NCI-H2081 (cell line): Measurements from ENCODE around the gene VEGFA.

Experiments
- DNase-seq, 2 experiments: peaks; one replicate each; lab custom pipeline; 2025; lab: John Stamatoyannopoulos, UW

The VEGFA gene

GRCh38 chr6:43759136-43759906 is 10.7 kb upstream of the VEGFA start:
- DNase-seq: no peak

- no peak for DNase-seq
Observed at GRCh38 chr6:43759907-43760206, 10.2 kb upstream of the VEGFA start.

- no peak for DNase-seq
Observed at GRCh38 chr6:43760210-43761168, 9.5 kb upstream of the VEGFA start.

- DNase-seq: peak in 1 of 2 experiments; percentile 46
Observed at GRCh38 chr6:43761666-43762409, 8.2 kb upstream of the VEGFA start.

GRCh38 chr6:43762410-43762768 is 7.6 kb upstream of the VEGFA start:
- no peak for DNase-seq

- DNase-seq: no peak
Observed at GRCh38 chr6:43762966-43763695, 6.9 kb upstream of the VEGFA start.

- DNase-seq: no peak
Observed at GRCh38 chr6:43763812-43764522, 6.0 kb upstream of the VEGFA start.

GRCh38 chr6:43764772-43765171 is 5.2 kb upstream of the VEGFA start:
- DNase-seq: no peak

GRCh38 chr6:43765776-43766499 is 4.1 kb upstream of the VEGFA start:
- no peak for DNase-seq

- DNase-seq: no peak
Observed at GRCh38 chr6:43766500-43766853, 3.5 kb upstream of the VEGFA start.

- no peak for DNase-seq
Observed at GRCh38 chr6:43766964-43767461, 3.0 kb upstream of the VEGFA start.

GRCh38 chr6:43767553-43768505 is 2.2 kb upstream of the VEGFA start:
- DNase-seq: no peak

- DNase-seq: no peak
Observed at GRCh38 chr6:43768506-43768860, 1.5 kb upstream of the VEGFA start.

- no peak for DNase-seq
Observed at GRCh38 chr6:43768983-43769525, 957 bp upstream of the VEGFA start.

- DNase-seq: peak in 1 of 2 experiments; percentile 17
Observed at GRCh38 chr6:43770372-43771209, 580 bp downstream of the VEGFA start.

GRCh38 chr6:43771210-43771857 is 1.3 kb downstream of the VEGFA start:
- DNase-seq: peak in 1 of 2 experiments; percentile 46

GRCh38 chr6:43771858-43772680 is 2.1 kb downstream of the VEGFA start:
- DNase-seq: peak; percentile 24 to 36
